ENCODE measurements around the gene KBTBD4. TPM values are rescaled to one million over a fixed set of nuclear protein-coding genes. Genes with fewer than 3 reads are reported as not detected.
"Not testable (repeated sequence)": the region's sequence is repeated elsewhere in the genome, so short reads cannot be mapped to it uniquely, and the experiment has no call there.

Gene KBTBD4
- total and polyA plus RNA-seq, 8 donors: 3.5 to 13.0 (median 6.7) TPM

DNA sequence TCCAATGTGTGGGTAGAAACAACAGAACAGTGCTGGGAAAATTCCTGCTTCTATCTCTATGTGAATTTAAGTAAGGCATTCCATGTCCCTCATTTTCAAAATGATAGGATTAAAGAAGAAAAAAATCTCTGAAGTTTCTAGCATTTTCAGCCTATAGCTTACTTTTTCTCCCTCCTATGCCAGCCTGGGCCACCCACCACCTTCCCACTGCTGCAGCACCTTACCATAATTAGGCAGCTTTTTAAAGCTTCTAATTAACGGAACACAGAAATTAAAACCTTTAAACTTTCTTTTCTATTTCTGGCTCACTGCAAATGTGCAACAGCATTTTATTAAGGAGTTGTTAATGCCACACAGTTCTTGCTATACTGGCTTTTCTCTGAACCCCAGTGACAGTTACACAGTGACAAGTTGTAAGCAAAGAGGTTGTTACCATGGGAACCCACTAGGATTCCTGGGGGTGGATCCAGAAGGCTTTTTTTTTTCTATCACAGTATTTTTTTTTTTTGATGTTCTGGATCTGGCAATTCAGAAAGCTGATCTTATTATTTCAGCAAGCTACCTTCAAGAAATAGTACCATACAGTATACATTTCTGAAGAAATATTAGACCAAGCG, 46.1 kb downstream of the KBTBD4 start:
- 90 to 93% methylated on average over 2 of the region's 2 CpGs for WGBS, 2 donors
- no peak for FAIRE-seq

DNA sequence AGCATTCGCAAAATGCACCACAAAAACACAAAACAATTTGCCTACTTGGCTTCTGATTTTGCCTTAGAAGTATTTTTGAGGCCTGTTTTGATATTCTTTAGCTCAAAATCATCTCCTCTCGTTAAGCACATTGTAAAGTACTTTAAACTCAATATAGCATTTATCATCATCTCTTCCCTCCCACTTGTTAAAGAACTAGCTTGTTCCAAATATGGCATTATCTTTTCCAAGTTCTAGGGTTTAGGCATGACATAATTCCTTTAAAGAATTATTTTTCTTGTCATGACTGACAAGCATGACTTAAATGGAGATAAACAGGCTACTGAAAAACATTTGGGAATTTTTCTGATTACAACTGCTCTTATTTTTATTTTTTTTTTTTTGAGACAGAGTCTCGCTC, 47.1 kb downstream of the KBTBD4 start:
- DNase-seq (no peak), FAIRE-seq (no peak), ATAC-seq (no peak)
- Histone ChIP-seq H3K9me3 (no peaks in the 10 kb centered on the region), H3K27ac (no peak overlapping the region), H3K4me1 (peaks cover 0 to 6% (median 0%) of the 10 kb centered on the region in 3 donors), H3K36me3 (no peaks in the 10 kb centered on the region), H3K27me3 (no peaks in the 10 kb centered on the region), H3K4me3 (no peak overlapping the region)
- intact Hi-C loops (cut with DNase I): no loop called here
- WGBS, 2 donors: 78 to 83% methylated on average over 3 of the region's 3 CpGs
- TF ChIP-seq CTCF (IDR thresholded peaks at IDR 0.05): no peak

More for the DNA sequence above, 46.1 kb downstream of the KBTBD4 start:
- no peak for TF ChIP-seq CTCF (IDR thresholded peaks at IDR 0.05)
- Histone ChIP-seq H3K4me3 (no peak overlapping the region), H3K36me3 (no peaks in the 10 kb centered on the region), H3K27ac (no peak overlapping the region), H3K9me3 (no peaks in the 10 kb centered on the region), H3K4me1 (peaks cover 0 to 10% (median 0%) of the 10 kb centered on the region in 3 donors), H3K27me3 (no peaks in the 10 kb centered on the region)
- intact Hi-C loops (cut with DNase I): no loop called here
- ATAC-seq: peak in 3 of 4 donors; percentile 41 to 69 (median 62)
- no peak for DNase-seq

DNA sequence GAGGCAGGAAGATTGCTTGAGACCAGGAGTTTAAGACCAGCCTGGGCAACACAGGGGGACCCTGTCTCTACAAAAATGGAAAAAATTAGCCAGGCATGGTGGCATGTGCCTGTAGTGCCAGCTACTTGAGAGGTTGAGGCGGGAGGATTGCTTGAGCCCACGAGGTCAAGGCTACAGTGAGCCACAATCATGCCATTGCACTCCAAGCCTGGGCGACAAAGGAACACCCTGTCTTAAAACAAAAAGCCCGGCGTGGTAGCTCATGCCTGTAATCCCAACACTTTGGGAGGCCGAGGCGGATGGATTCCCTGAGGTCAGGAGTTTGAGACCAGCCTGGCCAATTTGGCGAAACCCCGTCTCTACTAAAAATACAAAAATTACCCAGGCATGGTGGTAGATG, 48.0 kb downstream of the KBTBD4 start:
- FAIRE-seq; H3K27ac ChIP-seq; H3K36me3 ChIP-seq; H3K27me3 ChIP-seq; H3K4me3 ChIP-seq; ATAC-seq; H3K9me3 ChIP-seq; intact Hi-C loops (cut with DNase I); H3K4me1 ChIP-seq; DNase-seq: not testable (repeated sequence)
- WGBS, 2 donors: 87 to 92% methylated on average over 9 of the region's 9 CpGs

DNA sequence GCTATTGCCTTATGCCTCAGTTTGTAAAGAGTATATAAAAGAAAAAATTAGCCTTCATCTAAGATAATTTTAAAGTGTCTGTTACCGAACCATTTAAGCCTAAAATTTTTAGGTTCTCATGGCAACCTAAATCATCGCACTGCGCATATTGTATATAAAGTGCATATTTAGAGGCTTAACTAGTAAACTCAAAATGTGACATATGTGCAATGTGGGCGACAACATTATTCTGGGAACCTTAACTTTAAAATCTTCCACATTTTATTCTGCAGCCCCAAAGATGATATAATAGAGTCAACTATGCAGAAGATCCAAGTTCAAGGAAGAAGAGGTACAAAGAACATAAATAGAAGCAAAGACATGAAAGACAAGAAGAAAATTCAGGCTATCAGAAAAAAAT, 48.8 kb downstream of the KBTBD4 start:
- 93 to 95% methylated on average over 4 of the region's 4 CpGs for WGBS, 2 donors
- TF ChIP-seq CTCF (IDR thresholded peaks at IDR 0.05): no peak
- no peak overlapping the region for H3K4me3 ChIP-seq
- H3K36me3 ChIP-seq: no peaks in the 10 kb centered on the region
- peaks cover 0 to 4% (median 1%) of the 10 kb centered on the region in 3 donors for H3K4me1 ChIP-seq
- no peak for ATAC-seq
- H3K27ac ChIP-seq: no peak overlapping the region
- intact Hi-C loops (cut with DNase I): no loop called here
- no peak for FAIRE-seq
- H3K27me3 ChIP-seq: no peaks in the 10 kb centered on the region
- no peak for DNase-seq
- H3K9me3 ChIP-seq: no peaks in the 10 kb centered on the region

DNA sequence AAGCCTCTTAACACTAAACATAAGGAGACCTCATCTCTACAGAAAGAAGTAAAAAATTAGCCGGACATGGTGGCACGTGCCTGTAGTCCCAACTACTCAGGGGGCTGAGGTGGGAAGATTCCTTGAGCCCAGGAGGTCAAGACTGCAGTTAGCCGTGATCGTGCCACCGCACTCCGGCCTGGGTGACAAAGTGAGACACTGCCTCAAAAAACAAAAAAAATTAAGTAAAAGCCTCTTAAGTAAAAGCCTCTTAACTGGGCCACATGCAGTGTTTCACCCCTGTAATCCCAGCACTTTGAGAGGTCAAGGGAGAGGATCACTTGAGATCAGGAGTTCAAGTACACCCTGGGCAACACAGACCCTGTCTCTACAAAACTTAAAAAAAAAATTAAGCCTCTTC, 51.6 kb downstream of the KBTBD4 start:
- Histone ChIP-seq H3K27ac (no peak overlapping the region), H3K27me3 (no peaks in the 10 kb centered on the region)
- TF ChIP-seq CTCF (IDR thresholded peaks at IDR 0.05): no peak

GRCh38 chr11:47526032-47526431, 52.7 kb downstream of the KBTBD4 start:
- H3K36me3 ChIP-seq; ATAC-seq; DNase-seq; H3K27ac ChIP-seq; H3K4me3 ChIP-seq; H3K9me3 ChIP-seq; FAIRE-seq; intact Hi-C loops (cut with DNase I); H3K27me3 ChIP-seq: not testable (repeated sequence)
- WGBS, 2 donors: 86 to 87% methylated on average over 9 of the region's 9 CpGs
- H3K4me1 ChIP-seq: peaks cover 16 to 26% (median 24%) of the 10 kb centered on the region in 3 donors

More for the DNA sequence above, 51.6 kb downstream of the KBTBD4 start:
- Histone ChIP-seq H3K4me3 (no peak overlapping the region), H3K9me3 (no peaks in the 10 kb centered on the region), H3K4me1 (peaks cover 16 to 28% (median 24%) of the 10 kb centered on the region in 3 donors), H3K36me3 (no peaks in the 10 kb centered on the region)
- intact Hi-C loops (cut with DNase I): no loop called here
- FAIRE-seq (no peak), ATAC-seq (no peak), DNase-seq (no peak)
- 92 to 94% methylated on average over 6 of the region's 6 CpGs for WGBS, 2 donors
